Tibial nerve (tissue), 3 donors: ENCODE data around the gene GAS2.

Experiments
- POLR2A ChIP-seq, 2 donors: fragments of 450-650 bp; IDR thresholded peaks; one replicate each; pipeline ENCODE4 v1.6.1; 2017; ENCODE audit warnings: antibody characterized with exemption in 2 of 2, mild to moderate bottlenecking in 2 of 2, moderate library complexity in 2 of 2
- TF ChIP-seq, protein P1 (sequence below), 5 experiments: fragments of 200-600 bp in 3 of 5; fragments of 450-650 bp in 2 of 5; sonication (generic) in 3 of 5; IDR thresholded peaks; one replicate each; pipeline ENCODE4 v1.5.1; 2016 to 2019; ENCODE audit warnings: antibody characterized with exemption in 5 of 5, mild to moderate bottlenecking in 3 of 5, moderate library complexity in 2 of 5

DNA sequence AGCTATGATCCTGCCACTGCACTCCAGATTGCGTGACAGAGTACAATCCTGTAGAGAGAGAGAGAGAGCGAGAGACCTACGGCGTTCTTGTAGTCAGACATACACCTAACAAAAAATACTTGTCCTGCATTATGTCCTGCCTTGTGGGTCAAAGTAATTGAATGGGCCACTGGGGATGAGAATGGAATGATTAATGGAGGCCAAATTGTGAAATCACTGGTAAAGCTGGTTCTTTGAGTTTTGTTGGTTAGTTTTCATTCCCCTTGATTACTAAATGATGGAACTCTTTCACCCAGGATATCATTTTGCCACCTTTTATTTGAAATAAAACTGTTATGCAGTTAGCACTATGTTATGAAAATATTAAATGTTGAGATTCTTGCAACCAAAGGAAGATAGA is 18.7 kb downstream of the GAS2 start:
- TF ChIP-seq, protein P1, sequence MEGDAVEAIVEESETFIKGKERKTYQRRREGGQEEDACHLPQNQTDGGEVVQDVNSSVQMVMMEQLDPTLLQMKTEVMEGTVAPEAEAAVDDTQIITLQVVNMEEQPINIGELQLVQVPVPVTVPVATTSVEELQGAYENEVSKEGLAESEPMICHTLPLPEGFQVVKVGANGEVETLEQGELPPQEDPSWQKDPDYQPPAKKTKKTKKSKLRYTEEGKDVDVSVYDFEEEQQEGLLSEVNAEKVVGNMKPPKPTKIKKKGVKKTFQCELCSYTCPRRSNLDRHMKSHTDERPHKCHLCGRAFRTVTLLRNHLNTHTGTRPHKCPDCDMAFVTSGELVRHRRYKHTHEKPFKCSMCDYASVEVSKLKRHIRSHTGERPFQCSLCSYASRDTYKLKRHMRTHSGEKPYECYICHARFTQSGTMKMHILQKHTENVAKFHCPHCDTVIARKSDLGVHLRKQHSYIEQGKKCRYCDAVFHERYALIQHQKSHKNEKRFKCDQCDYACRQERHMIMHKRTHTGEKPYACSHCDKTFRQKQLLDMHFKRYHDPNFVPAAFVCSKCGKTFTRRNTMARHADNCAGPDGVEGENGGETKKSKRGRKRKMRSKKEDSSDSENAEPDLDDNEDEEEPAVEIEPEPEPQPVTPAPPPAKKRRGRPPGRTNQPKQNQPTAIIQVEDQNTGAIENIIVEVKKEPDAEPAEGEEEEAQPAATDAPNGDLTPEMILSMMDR (IDR thresholded peaks at IDR 0.05) = no peak
- no peak for TF ChIP-seq POLR2A (IDR thresholded peaks at IDR 0.05)
